ENCODE measurements around the gene FGGY.

FGGY gene

GRCh38 chr1:59354709-59355337, 57.9 kb downstream of the FGGY start:
- H3K27ac ChIP-seq: peak overlapping the region; percentile 55
- TF ChIP-seq, protein P1, sequence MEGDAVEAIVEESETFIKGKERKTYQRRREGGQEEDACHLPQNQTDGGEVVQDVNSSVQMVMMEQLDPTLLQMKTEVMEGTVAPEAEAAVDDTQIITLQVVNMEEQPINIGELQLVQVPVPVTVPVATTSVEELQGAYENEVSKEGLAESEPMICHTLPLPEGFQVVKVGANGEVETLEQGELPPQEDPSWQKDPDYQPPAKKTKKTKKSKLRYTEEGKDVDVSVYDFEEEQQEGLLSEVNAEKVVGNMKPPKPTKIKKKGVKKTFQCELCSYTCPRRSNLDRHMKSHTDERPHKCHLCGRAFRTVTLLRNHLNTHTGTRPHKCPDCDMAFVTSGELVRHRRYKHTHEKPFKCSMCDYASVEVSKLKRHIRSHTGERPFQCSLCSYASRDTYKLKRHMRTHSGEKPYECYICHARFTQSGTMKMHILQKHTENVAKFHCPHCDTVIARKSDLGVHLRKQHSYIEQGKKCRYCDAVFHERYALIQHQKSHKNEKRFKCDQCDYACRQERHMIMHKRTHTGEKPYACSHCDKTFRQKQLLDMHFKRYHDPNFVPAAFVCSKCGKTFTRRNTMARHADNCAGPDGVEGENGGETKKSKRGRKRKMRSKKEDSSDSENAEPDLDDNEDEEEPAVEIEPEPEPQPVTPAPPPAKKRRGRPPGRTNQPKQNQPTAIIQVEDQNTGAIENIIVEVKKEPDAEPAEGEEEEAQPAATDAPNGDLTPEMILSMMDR (conservative IDR thresholded peaks at IDR 0.05): no peak

- peak overlapping the region; percentile 55 for H3K27ac ChIP-seq
- TF ChIP-seq, protein P1 (conservative IDR thresholded peaks at IDR 0.05): no peak
Measured at GRCh38 chr1:59355361-59355760, 58.5 kb downstream of the FGGY start.

DNA sequence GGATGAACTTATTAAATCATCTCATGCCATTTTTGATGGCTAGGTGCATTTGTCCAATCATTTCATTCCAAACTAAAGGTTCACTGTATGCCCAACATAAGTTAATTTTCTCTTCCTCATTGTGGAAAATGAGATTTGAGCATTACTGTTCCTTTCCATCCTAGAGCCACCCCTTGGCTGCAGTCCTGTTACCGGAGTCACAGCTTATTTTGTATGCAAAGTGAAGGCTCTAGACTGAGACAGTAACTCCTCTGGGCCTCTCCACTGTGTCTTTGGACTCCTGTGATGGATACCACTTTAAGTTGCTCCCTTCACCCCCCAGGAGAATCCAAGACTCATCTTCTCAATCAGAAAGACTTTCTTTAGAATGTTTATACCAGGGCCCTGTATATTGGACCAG, 59.7 kb downstream of the FGGY start:
- H3K27ac ChIP-seq: no peak overlapping the region
- TF ChIP-seq, protein P1 (conservative IDR thresholded peaks at IDR 0.05): no peak

GRCh38 chr1:59357645-59358320, 60.9 kb downstream of the FGGY start:
- no peak overlapping the region for H3K27ac ChIP-seq
- TF ChIP-seq, protein P1 (conservative IDR thresholded peaks at IDR 0.05): no peak

DNA sequence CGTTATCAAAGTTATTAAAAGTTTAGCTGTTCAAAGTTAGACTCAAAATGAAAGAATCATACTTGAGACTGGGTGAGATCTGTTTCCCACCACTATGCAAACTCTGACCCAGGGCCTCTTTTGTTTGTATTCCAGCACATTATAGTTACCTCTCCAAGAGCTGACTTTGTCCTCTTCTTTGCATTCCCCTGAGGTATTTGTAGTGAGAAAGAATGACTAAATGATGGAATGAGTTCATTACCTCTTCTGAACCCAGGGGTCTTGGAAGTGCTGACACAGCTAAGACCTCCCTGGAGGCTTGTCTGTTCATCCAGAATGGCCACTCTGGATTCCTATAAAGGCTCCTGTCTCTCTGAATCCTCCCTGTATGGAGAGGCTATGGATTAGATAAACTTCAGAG, 62.4 kb downstream of the FGGY start:
- TF ChIP-seq, protein P1 (conservative IDR thresholded peaks at IDR 0.05): no peak
- H3K27ac ChIP-seq: no peak overlapping the region

- TF ChIP-seq, protein P1 (conservative IDR thresholded peaks at IDR 0.05): no peak
- H3K27ac ChIP-seq: no peak overlapping the region
Measured at GRCh38 chr1:59360170-59360569, 63.3 kb downstream of the FGGY start.

DNA sequence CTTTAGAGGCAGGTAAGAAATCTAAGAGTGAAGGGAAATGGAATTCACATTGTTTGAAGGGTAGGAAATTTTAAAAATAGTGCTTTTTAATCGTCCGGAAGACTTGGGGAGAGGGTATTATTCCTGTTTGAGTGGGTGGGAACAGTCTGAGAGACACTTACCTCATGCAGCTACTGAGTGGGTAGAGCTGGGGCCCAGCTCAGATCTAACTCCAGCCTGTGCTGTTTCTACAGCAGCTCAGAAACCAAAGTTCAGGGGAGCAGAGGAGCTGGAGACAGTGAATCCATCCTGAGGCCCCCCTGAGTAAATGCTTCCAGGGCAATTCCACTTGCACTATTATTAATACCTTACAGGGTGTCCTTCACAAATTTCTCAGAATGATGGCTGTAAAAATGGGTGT, 63.8 kb downstream of the FGGY start:
- no peak overlapping the region for H3K27ac ChIP-seq
- TF ChIP-seq, protein P1 (conservative IDR thresholded peaks at IDR 0.05): no peak

All from VCaP (cell line).